A673 (cell line): ENCODE results near the gene NRDC. TPM values are rescaled to one million over a fixed set of nuclear protein-coding genes. Genes with fewer than 3 reads are reported as not detected.

Source experiments
- BruUV-seq: library from RNA; stranded (reverse); fragments of 400-500 nt; replicated peaks from 2 replicates; lab custom pipeline; 2021; lab: Mats Ljungman, UMichigan
- CTCF ChIA-PET: fragments of 300-600 bp; sonication (Branson Sonifier 250); formaldehyde crosslinking; loops from one replicate; lab custom pipeline; 2022; ENCODE audit warnings: antibody characterized with exemption; lab: Charles Lee
- POLR2A ChIA-PET: fragments of 300-600 bp; sonication (Branson Sonifier 250); formaldehyde crosslinking; loops from one replicate; lab custom pipeline; 2022; ENCODE audit warnings: antibody characterized with exemption; ENCODE audit not compliant: low non-redundant PET; lab: Charles Lee
- DNase-seq: peaks from one replicate; pipeline ENCODE4 v3.0.0-alpha.2; 2015; ENCODE audit warnings: low spot score
- H3K27ac ChIP-seq: fragments of 200-600 bp; sonication (generic); 2 replicates; pipeline ENCODE4 v1.5.1; 2016; ENCODE audit warnings: mixed run types, low read depth, mild to moderate bottlenecking, mixed read lengths, antibody characterized with exemption, low read length; ENCODE audit not compliant: poor library complexity, severe bottlenecking
- H3K27me3 ChIP-seq: fragments of 200-600 bp; sonication (generic); replicated peaks from 2 replicates; pipeline ENCODE4 v1.6.1; 2017; ENCODE audit warnings: mixed run types, low read depth, mild to moderate bottlenecking, mixed read lengths, antibody characterized with exemption, low read length; ENCODE audit not compliant: insufficient read depth, poor library complexity
- H3K36me3 ChIP-seq: fragments of 200-600 bp; sonication (generic); 2 replicates; pipeline ENCODE4 v1.6.1; 2016; ENCODE audit warnings: mixed run types, mild to moderate bottlenecking, mixed read lengths, antibody characterized with exemption, low read length; ENCODE audit not compliant: insufficient read depth, poor library complexity, severe bottlenecking
- H3K4me1 ChIP-seq: fragments of 200-600 bp; sonication (generic); 2 replicates; pipeline ENCODE4 v1.6.1; 2017; ENCODE audit warnings: mixed run types, mild to moderate bottlenecking, mixed read lengths, antibody characterized with exemption, low read length; ENCODE audit not compliant: insufficient read depth, poor library complexity, severe bottlenecking
- H3K4me3 ChIP-seq: fragments of 200-600 bp; sonication (generic); 2 replicates; pipeline ENCODE4 v1.5.1; 2016; ENCODE audit warnings: low read depth, mixed run types, mild to moderate bottlenecking, mixed read lengths, low read length; ENCODE audit not compliant: poor library complexity, severe bottlenecking
- H3K9me3 ChIP-seq: fragments of 200-600 bp; sonication (generic); 2 replicates; pipeline ENCODE4 v1.6.1; 2016; ENCODE audit warnings: mixed run types, low read depth, mild to moderate bottlenecking, mixed read lengths, antibody characterized with exemption, low read length; ENCODE audit not compliant: poor library complexity, severe bottlenecking
- EZH2 ChIP-seq: fragments of 200-600 bp; sonication (generic); IDR thresholded peaks from 2 replicates; pipeline ENCODE4 v1.6.1; 2017; ENCODE audit warnings: borderline replicate concordance, low read depth, mild to moderate bottlenecking, mixed read lengths, antibody characterized with exemption, low read length; ENCODE audit not compliant: poor library complexity, severe bottlenecking
- intact Hi-C: fragments of 100-400 bp; cut with micrococcal nuclease; formaldehyde crosslinking; loops from one replicate; pipeline ENCODE4 v1.10.0; 2022; ENCODE audit not compliant: unreplicated experiment
- total RNA-seq: library from RNA; stranded (reverse); gene quantifications from 2 replicates; pipeline ENCODE4 v1.2.3, GENCODE V29; 2021
- TF ChIP-seq, protein P1 (sequence below): fragments of 300-800, 200-600 bp; sonication (generic); conservative IDR thresholded peaks from 2 replicates; pipeline ENCODE4 v1.5.1; 2017; ENCODE audit warnings: low read depth, mild to moderate bottlenecking, antibody characterized with exemption, low read length, moderate library complexity, mixed read lengths

The NRDC gene
- total RNA-seq, 1 experiment from 2014 or later = 1,009 TPM

DNA sequence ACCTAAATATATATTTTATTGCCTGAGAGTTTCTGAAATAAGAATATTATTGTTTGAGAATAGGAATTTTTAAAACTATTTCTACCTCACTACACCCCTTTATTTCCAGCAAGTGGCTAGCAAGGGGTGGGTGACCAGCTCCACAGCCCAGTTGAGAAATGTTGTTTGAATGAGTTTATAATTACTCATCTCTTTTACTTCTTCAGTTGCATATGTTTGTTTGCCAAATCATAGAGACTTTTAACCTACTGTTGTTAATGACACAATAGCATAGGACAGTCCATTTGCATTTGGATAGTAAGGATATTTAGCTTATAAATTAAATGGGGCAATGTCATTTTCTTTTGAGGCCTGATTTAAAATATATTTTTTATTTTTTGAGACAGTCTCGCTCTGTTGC is 127.8 kb downstream of the NRDC start:
- peaks cover 15% of the 10 kb centered on the region for H3K36me3 ChIP-seq
- H3K27ac ChIP-seq = no peak overlapping the region
- no peaks in the 10 kb centered on the region for H3K9me3 ChIP-seq
- intact Hi-C loops = no loop called here
- POLR2A ChIA-PET = no interaction called here
- no peaks in the 10 kb centered on the region for H3K27me3 ChIP-seq
- TF ChIP-seq EZH2 = no peak
- TF ChIP-seq, protein P1, sequence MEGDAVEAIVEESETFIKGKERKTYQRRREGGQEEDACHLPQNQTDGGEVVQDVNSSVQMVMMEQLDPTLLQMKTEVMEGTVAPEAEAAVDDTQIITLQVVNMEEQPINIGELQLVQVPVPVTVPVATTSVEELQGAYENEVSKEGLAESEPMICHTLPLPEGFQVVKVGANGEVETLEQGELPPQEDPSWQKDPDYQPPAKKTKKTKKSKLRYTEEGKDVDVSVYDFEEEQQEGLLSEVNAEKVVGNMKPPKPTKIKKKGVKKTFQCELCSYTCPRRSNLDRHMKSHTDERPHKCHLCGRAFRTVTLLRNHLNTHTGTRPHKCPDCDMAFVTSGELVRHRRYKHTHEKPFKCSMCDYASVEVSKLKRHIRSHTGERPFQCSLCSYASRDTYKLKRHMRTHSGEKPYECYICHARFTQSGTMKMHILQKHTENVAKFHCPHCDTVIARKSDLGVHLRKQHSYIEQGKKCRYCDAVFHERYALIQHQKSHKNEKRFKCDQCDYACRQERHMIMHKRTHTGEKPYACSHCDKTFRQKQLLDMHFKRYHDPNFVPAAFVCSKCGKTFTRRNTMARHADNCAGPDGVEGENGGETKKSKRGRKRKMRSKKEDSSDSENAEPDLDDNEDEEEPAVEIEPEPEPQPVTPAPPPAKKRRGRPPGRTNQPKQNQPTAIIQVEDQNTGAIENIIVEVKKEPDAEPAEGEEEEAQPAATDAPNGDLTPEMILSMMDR = no peak
- BruUV-seq = no TSS peak
- DNase-seq = no peak
- H3K4me1 ChIP-seq = no peaks in the 10 kb centered on the region
- CTCF ChIA-PET = interaction anchor here (0.7 kb wide), 1 partner anchor 19 kb away, joined by 3 read pairs; no protein-coding TSS in a partner anchor
- no peak overlapping the region for H3K4me3 ChIP-seq

DNA sequence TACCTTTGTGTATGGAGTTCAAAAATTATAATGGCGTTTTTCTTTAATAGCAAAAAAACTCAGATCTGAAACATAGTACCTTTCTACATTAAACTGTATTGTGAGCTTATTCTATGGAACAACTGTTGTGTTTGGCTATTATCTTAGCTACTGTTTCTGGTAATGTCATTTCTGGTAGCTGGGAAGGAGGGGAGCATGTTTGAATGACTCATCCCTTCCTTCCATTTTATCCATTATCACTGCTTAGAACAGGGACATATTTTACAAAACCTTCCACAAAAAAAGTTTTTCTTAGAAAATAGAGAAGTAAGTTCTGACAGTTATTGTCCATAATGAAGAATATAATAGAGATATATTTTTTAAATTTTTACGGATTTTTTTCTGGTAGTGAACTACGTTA is 128.3 kb downstream of the NRDC start:
- ChIA-PET CTCF (interaction anchor here (0.7 to 1.4 kb wide), 2 partner anchors 18 to 19 kb away, joined by 3 to 4 read pairs; no protein-coding TSS in a partner anchor), POLR2A (no interaction called here)
- Histone ChIP-seq H3K4me1 (peaks cover 4% of the 10 kb centered on the region), H3K36me3 (peaks cover 10% of the 10 kb centered on the region), H3K4me3 (no peak overlapping the region), H3K27me3 (no peaks in the 10 kb centered on the region), H3K9me3 (no peaks in the 10 kb centered on the region), H3K27ac (no peak overlapping the region)
- TF ChIP-seq, protein P1 = no peak
- TF ChIP-seq EZH2 = no peak
- no TSS peak for BruUV-seq
- intact Hi-C loops = no loop called here
- DNase-seq = peak; percentile 41

DNA sequence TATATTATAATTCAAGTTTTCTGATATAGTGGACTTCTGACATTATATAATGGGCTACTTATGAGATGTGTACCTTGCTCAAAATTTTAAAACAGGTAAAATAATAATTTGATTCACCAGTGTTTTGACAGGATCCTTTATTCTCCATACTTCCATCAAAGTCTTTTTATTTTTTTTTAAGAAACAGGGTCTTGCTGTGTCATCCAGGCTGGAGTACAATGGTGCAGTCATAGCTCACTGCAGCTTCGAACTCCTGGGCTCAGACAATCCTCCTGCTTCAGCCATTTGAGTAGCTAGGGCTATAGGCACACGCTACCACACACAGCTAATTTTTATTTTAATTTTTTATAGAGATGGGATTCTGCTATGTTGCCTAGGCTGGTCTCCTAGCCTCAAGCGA is 129.4 kb downstream of the NRDC start:
- intact Hi-C loops = no loop called here
- Histone ChIP-seq H3K9me3 (no peaks in the 10 kb centered on the region), H3K4me1 (peaks cover 8% of the 10 kb centered on the region), H3K36me3 (peaks cover 10% of the 10 kb centered on the region), H3K27me3 (no peaks in the 10 kb centered on the region), H3K27ac (no peak overlapping the region), H3K4me3 (no peak overlapping the region)
- BruUV-seq = no TSS peak
- DNase-seq = no peak
- TF ChIP-seq, protein P1 = no peak
- TF ChIP-seq EZH2 = no peak
- POLR2A ChIA-PET = no interaction called here
- CTCF ChIA-PET = interaction anchor here (0.6 to 1.4 kb wide), 2 partner anchors 20 to 196 kb away, joined by 3 to 4 read pairs; no protein-coding TSS in a partner anchor
